AG09309 (cell line): ENCODE results near the gene CNTD1.
"Not testable (repeated sequence)": the region's sequence is repeated elsewhere in the genome, so short reads cannot be mapped to it uniquely, and the experiment has no call there.

Experiments
- DNase-seq: peaks from one replicate; pipeline ENCODE4 v3.0.0-alpha.2; 2010; ENCODE audit warnings: low read depth
- H3K4me3 ChIP-seq: 2 replicates; pipeline ENCODE4 v1.5.1; 2011; ENCODE audit warnings: mild to moderate bottlenecking, low read depth, low read length, moderate library complexity; ENCODE audit not compliant: control insufficient read depth
- TF ChIP-seq, protein P1 (sequence below): IDR thresholded peaks from 2 replicates; pipeline ENCODE4 v1.5.1; 2011; ENCODE audit warnings: mild to moderate bottlenecking, low read depth, low read length, inconsistent platforms; ENCODE audit not compliant: insufficient read depth, control insufficient read depth; ENCODE audit errors: missing control alignments

The CNTD1 gene

DNA sequence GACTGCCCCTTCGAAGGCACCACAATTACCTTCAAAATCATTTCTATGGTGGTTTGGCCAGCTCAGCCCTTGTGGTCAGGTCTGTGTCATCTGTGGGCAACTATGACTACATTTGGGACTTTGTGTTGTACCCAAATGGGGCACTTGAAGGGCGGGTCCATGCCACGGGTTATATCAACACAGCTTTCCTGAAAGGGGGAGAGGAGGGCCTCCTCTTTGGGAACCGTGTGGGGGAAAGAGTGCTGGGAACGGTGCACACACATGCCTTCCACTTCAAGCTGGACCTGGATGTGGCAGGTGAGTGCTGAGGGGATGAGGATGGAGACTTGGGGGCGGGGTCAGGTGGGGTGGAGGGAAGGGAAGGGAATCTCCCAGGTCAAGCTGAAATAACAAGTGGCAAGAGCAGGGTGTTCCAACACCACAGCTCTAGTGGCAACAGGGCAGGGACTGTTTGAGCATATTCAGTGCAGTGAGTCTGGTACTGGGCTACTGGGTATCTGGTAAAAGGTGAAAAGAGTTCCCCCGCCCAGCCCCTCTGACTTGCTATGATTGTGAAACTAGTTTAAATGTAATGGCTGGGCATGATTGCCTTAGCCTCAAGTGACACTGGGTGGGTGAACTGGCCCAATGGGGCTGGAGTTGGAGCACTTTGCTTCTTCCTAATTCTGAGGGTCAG lies 47.4 kb downstream of the CNTD1 start:
- TF ChIP-seq, protein P1, sequence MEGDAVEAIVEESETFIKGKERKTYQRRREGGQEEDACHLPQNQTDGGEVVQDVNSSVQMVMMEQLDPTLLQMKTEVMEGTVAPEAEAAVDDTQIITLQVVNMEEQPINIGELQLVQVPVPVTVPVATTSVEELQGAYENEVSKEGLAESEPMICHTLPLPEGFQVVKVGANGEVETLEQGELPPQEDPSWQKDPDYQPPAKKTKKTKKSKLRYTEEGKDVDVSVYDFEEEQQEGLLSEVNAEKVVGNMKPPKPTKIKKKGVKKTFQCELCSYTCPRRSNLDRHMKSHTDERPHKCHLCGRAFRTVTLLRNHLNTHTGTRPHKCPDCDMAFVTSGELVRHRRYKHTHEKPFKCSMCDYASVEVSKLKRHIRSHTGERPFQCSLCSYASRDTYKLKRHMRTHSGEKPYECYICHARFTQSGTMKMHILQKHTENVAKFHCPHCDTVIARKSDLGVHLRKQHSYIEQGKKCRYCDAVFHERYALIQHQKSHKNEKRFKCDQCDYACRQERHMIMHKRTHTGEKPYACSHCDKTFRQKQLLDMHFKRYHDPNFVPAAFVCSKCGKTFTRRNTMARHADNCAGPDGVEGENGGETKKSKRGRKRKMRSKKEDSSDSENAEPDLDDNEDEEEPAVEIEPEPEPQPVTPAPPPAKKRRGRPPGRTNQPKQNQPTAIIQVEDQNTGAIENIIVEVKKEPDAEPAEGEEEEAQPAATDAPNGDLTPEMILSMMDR, result no peak
- H3K4me3 ChIP-seq, result no peak overlapping the region
- no peak for DNase-seq

DNA sequence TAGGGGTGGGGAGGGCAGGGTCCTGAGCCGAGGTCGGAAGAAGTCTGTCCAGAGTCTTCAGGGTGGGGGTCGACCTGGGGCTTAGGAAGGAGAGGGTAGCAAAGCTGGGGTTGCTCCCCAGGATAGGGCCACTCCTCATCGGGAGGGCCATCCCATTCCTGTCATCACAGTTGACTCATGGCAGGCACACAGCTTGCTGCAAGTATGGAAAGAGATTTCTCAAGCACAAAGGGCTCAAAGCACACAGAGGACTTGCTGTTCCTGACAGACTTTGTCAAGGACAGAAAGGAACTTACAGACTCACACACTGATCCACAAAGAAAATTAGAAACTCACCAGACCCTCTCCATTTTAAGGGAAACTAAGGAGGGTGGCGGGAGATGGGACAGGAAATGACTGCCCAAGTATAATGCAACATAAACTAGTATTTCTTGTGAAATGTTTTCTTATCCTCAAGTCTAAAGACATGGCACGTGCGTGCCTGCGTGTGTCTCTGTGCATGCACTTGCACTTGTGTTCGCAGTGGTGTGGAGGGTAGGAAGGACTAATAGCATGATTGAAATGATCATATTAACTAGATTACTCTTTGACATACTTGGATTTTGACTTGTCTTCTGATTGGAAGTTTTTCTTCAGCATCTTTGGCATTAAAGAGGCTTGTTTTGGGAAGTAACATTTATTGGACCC lies 48.1 kb downstream of the CNTD1 start:
- no peak overlapping the region for H3K4me3 ChIP-seq
- TF ChIP-seq, protein P1, result no peak
- DNase-seq, result peak; percentile 20

DNA sequence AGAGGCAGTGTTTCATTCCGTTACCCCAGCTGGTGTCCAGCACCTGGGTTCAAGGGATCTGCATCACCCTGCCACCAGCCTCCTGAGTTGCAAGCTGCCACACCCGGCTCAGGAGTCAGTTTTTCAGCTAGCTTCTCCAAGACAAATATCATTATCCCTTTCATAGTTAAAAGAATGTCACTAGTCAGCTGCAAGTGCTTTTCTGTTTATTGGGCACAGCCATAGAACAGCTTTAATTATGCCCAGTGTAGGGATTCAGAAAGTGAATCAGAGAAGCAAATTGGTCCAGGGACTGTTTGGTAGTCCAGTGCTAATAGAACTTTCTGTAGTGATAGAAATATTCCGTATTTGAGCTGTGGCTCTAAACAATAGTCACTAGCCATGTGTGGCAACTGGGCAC lies 49.4 kb downstream of the CNTD1 start:
- TF ChIP-seq, protein P1, result no peak
- no peak overlapping the region for H3K4me3 ChIP-seq
- DNase-seq, result no peak

DNA sequence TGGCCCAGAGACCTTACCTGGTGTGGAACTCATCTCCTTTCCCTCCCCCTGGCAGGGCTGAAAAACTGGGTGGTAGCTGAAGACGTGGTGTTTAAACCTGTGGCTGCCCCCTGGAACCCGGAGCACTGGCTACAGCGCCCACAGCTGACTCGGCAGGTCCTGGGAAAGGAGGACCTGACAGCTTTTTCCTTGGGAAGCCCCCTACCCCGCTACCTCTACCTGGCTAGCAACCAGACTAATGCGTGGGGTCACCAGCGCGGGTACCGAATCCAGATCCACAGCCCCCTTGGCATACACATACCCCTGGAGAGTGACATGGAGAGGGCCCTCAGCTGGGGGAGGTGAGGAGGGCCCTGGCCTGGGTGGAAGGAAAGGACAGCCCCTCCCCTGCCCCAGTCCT lies 50.4 kb downstream of the CNTD1 start:
- H3K4me3 ChIP-seq, result no peak overlapping the region
- TF ChIP-seq, protein P1, result no peak
- no peak for DNase-seq

DNA sequence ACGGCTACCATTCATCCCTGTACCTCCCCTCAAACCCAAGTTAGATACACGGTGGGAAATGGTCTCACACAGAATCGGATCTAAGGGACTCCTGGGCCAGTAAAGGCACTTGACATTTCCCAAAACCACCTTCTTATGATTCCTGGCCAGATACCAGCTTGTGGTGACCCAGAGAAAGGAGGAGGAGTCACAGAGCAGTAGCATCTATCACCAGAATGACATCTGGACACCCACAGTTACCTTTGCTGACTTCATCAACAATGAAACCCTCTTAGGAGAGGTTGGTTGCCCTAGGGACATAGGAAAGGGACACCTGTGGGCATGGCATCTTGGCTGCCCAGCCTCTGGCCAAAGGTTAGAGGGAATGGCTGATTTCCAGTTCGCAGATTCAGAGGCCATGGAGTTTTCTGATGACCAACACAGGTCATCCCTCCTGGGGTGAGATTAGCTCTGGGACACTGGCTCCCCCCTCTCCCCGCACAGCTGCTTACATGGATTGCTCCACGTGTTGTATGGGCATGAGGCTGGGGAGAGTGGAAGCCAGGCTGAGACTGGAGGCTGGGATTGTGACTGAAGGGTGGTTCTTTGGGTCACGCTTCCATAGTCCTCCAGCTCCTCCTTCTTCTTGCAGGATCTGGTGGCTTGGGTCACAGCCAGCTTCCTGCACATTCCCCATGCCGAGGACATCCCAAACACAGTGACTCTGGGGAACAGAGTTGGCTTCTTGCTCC lies 51.0 kb downstream of the CNTD1 start:
- TF ChIP-seq, protein P1, result no peak
- H3K4me3 ChIP-seq, result no peak overlapping the region
- no peak for DNase-seq

DNA sequence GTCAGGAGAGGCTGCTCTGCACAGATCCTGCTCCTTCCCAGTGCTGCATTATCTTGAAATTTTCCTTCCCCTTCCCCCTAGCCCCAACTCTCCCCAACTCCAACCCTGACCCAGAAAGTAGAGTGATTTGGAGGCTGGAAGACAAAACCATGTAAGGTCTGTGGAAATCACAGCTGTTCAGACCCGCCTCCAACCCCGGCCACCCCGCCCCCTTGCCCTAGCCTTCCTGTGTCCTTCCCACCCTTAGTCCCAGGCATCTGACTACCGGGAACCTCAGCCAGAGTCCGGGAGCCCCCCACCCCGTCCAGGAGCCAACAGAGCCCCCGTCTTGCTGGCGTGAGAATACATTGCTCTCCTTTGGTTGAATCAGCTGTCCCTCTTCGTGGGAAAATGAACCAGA lies 52.3 kb downstream of the CNTD1 start, which contains the start of gene AOC3:
Gene AOC3 (plus strand): TSS at position 246 of the 400 bp plus-strand sequence. CDS start 145 bp downstream, at position 391.
- no peak within 1 kb of the TSS for H3K4me3 ChIP-seq

DNA sequence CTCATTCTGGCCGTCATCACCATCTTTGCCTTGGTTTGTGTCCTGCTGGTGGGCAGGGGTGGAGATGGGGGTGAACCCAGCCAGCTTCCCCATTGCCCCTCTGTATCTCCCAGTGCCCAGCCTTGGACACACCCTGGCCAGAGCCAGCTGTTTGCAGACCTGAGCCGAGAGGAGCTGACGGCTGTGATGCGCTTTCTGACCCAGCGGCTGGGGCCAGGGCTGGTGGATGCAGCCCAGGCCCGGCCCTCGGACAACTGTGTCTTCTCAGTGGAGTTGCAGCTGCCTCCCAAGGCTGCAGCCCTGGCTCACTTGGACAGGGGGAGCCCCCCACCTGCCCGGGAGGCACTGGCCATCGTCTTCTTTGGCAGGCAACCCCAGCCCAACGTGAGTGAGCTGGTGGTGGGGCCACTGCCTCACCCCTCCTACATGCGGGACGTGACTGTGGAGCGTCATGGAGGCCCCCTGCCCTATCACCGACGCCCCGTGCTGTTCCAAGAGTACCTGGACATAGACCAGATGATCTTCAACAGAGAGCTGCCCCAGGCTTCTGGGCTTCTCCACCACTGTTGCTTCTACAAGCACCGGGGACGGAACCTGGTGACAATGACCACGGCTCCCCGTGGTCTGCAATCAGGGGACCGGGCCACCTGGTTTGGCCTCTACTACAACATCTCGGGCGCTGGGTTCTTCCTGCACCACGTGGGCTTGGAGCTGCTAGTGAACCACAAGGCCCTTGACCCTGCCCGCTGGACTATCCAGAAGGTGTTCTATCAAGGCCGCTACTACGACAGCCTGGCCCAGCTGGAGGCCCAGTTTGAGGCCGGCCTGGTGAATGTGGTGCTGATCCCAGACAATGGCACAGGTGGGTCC lies 52.9 kb downstream of the CNTD1 start:
- not testable (repeated sequence) for H3K4me3 ChIP-seq, DNase-seq

More for the DNA sequence above, 52.3 kb downstream of the CNTD1 start, which contains the start of gene AOC3:
- no peak for DNase-seq
- TF ChIP-seq, protein P1, result no peak
